Vagina (tissue), 2 donors: ENCODE results near the gene BBLN. TPM values are rescaled to one million over a fixed set of nuclear protein-coding genes. Genes with fewer than 3 reads are reported as not detected.

Experiments
- DNase-seq, 2 donors: peaks; one replicate each; pipeline ENCODE4 v3.0.0-alpha.2; 2017; ENCODE audit errors: extremely low spot score in 2 of 2
- H3K27ac ChIP-seq: fragments of 200-600 bp; sonication (generic); one replicate; pipeline ENCODE4 v1.5.1; 2019
- H3K27me3 ChIP-seq: fragments of 200-600 bp; sonication (generic); one replicate; pipeline ENCODE4 v1.5.1; 2019
- H3K36me3 ChIP-seq, 2 donors: fragments of 200-600 bp; sonication (generic); one replicate each; pipeline ENCODE4 v1.5.1; 2017 to 2019
- H3K4me1 ChIP-seq: fragments of 200-600 bp; sonication (generic); one replicate; pipeline ENCODE4 v1.5.1; 2019
- H3K4me3 ChIP-seq, 2 donors: fragments of 200-600 bp; sonication (generic); 1 replicate in 1 of 2; 2 replicates in 1 of 2; pipeline ENCODE4 v1.5.1; 2016 to 2019
- H3K9me3 ChIP-seq: fragments of 200-600 bp; sonication (generic); one replicate; pipeline ENCODE4 v1.5.1; 2019
- POLR2A ChIP-seq, 2 donors: fragments of 450-650 bp; IDR thresholded peaks; one replicate each; pipeline ENCODE4 v1.6.1; 2017; ENCODE audit warnings: antibody characterized with exemption in 2 of 2, mild to moderate bottlenecking in 2 of 2, moderate library complexity in 2 of 2
- POLR2AphosphoS5 ChIP-seq, 2 donors: sonication (generic); formaldehyde crosslinking; IDR thresholded peaks; one replicate each; pipeline ENCODE4 v1.9.0; 2017; ENCODE audit warnings: antibody characterized with exemption in 2 of 2, mild to moderate bottlenecking in 2 of 2, low read depth in 1 of 2; ENCODE audit not compliant: insufficient read depth in 1 of 2
- intact Hi-C: fragments of 100-400 bp; cut with DNase I; formaldehyde crosslinking; loops from one replicate; pipeline ENCODE4 v1.15.1; 2023
- total RNA-seq: library from RNA; depleted of rRNA; stranded (reverse); fragments of >200 nt; gene quantifications from one replicate; pipeline ENCODE4 v1.2.3, GENCODE V29; 2016
- TF ChIP-seq, protein P1 (sequence below), 3 experiments: fragments of 450-650 bp in 2 of 3; fragments of 200-600 bp in 1 of 3; sonication (generic) in 1 of 3; IDR thresholded peaks; one replicate each; pipeline ENCODE4 v1.5.1; 2017 to 2019; ENCODE audit warnings: antibody characterized with exemption in 3 of 3, mild to moderate bottlenecking in 2 of 3, moderate library complexity in 2 of 3

Gene BBLN
- total RNA-seq, 1 donor from 2014 or later = 134 TPM

DNA sequence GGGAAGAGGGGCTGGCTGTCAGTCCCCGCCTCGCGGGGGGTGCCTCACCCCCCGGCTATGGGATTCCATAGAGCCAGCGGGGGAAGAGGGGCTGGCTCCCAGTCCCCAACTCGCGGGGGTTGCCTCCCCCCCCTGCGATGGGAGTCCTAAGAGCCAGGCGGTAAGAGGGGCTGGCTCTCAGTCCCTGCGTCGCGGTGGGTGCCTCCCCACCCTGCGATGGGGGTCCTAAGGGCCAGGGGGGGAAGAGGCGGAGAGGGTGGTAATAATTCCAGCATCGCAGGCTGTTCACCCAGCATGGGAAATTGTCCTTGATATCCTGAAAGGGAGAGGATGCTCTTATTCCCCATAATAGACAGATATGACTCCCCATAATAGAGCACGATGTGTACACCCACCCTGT lies 20.4 kb upstream of the BBLN start:
- no peak for TF ChIP-seq POLR2A (IDR thresholded peaks at IDR 0.05)
- TF ChIP-seq, protein P1, sequence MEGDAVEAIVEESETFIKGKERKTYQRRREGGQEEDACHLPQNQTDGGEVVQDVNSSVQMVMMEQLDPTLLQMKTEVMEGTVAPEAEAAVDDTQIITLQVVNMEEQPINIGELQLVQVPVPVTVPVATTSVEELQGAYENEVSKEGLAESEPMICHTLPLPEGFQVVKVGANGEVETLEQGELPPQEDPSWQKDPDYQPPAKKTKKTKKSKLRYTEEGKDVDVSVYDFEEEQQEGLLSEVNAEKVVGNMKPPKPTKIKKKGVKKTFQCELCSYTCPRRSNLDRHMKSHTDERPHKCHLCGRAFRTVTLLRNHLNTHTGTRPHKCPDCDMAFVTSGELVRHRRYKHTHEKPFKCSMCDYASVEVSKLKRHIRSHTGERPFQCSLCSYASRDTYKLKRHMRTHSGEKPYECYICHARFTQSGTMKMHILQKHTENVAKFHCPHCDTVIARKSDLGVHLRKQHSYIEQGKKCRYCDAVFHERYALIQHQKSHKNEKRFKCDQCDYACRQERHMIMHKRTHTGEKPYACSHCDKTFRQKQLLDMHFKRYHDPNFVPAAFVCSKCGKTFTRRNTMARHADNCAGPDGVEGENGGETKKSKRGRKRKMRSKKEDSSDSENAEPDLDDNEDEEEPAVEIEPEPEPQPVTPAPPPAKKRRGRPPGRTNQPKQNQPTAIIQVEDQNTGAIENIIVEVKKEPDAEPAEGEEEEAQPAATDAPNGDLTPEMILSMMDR (IDR thresholded peaks at IDR 0.05) = no peak
- no peak for TF ChIP-seq POLR2AphosphoS5 (IDR thresholded peaks at IDR 0.05; ENCODE audit: insufficient read depth in 1 of 2, low read depth in 1 of 2)
- H3K36me3 ChIP-seq = no peaks in the 10 kb centered on the region
- intact Hi-C loops = no loop called here
- no peak for DNase-seq
- no peak overlapping the region for H3K4me3 ChIP-seq
- no peaks in the 10 kb centered on the region for H3K9me3 ChIP-seq
- no peak overlapping the region for H3K27ac ChIP-seq
- H3K27me3 ChIP-seq = no peaks in the 10 kb centered on the region
- no peaks in the 10 kb centered on the region for H3K4me1 ChIP-seq

DNA sequence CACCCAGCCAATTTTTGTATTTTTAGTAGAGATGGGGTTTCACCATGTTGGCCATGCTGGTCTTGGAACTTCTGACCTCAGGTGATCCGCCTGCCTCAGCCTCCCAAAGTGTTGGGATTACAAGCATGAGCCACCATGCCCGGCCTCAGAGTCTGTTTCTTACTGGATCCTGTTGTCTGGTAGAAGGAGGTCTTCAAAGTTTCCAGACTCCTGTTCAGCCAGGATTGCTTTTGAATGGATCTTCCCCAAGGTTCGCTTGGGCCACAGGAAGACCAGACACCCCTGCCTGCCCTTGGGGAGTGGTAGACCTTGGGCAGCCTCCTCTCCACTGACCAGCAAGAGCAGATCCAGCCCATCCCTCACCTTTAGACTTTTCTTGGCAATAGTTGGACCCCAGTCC lies 18.5 kb upstream of the BBLN start:
- Histone ChIP-seq H3K4me3 (no peak overlapping the region), H3K27me3 (no peaks in the 10 kb centered on the region), H3K4me1 (peaks cover 4% of the 10 kb centered on the region), H3K27ac (no peak overlapping the region), H3K9me3 (no peaks in the 10 kb centered on the region), H3K36me3 (no peaks in the 10 kb centered on the region)
- TF ChIP-seq, protein P1 (IDR thresholded peaks at IDR 0.05) = no peak
- TF ChIP-seq POLR2A (IDR thresholded peaks at IDR 0.05) (no peak), POLR2AphosphoS5 (IDR thresholded peaks at IDR 0.05; ENCODE audit: insufficient read depth in 1 of 2, low read depth in 1 of 2) (no peak)
- DNase-seq = no peak
- intact Hi-C loops = no loop called here

DNA sequence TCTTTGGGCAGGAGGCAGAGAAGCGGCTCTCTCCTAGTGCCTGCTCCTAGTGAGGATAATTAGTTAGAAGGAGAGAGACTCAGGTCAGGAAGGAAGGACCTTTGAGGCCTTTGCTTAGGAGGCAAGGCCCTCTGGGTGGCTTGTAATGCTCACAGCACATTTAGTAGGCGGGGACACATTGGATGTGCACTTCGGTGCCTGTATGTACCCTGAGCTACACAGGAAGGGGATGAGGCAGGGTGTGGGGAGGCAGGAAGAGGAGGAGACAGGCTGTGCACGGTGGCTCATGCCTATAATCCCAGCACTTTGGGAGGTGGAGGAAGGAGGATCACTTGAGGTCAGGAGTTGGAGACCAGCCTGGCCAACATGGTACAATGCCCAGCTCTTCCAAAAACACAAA lies 18.0 kb upstream of the BBLN start:
- intact Hi-C loops = no loop called here
- DNase-seq = no peak
- no peaks in the 10 kb centered on the region for H3K9me3 ChIP-seq
- H3K27me3 ChIP-seq = no peaks in the 10 kb centered on the region
- H3K4me3 ChIP-seq = no peak overlapping the region
- H3K36me3 ChIP-seq = no peaks in the 10 kb centered on the region
- peaks cover 4% of the 10 kb centered on the region for H3K4me1 ChIP-seq
- H3K27ac ChIP-seq = no peak overlapping the region
- TF ChIP-seq POLR2A (IDR thresholded peaks at IDR 0.05) = no peak
- no peak for TF ChIP-seq POLR2AphosphoS5 (IDR thresholded peaks at IDR 0.05; ENCODE audit: insufficient read depth in 1 of 2, low read depth in 1 of 2)
- TF ChIP-seq, protein P1 (IDR thresholded peaks at IDR 0.05) = no peak

DNA sequence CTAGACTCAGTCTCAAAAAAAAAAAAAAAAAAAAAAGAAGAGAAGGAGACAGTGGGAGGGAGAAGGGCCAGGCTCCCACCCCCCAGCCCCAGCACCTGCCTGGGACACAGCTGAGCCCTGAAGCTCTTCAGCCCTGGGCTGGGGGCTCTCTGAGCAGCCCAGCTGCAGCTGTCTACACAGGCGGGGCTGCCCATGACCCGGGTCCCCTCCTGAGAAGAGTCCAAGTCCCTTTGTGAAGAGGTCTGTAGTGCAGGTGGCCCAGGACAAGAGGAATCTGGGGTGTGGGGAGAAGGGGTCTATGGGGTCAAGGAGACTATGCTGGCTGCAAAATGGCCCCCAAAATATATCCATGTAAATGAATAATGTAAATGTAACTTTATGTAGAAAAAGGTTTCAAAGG lies 17.5 kb upstream of the BBLN start:
- Histone ChIP-seq H3K27me3 (no peaks in the 10 kb centered on the region), H3K4me1 (peaks cover 4% of the 10 kb centered on the region), H3K9me3 (no peaks in the 10 kb centered on the region), H3K27ac (no peak overlapping the region), H3K36me3 (no peaks in the 10 kb centered on the region), H3K4me3 (no peak overlapping the region)
- intact Hi-C loops = no loop called here
- TF ChIP-seq, protein P1 (IDR thresholded peaks at IDR 0.05) = no peak
- no peak for TF ChIP-seq POLR2A (IDR thresholded peaks at IDR 0.05)
- no peak for TF ChIP-seq POLR2AphosphoS5 (IDR thresholded peaks at IDR 0.05; ENCODE audit: insufficient read depth in 1 of 2, low read depth in 1 of 2)
- no peak for DNase-seq

DNA sequence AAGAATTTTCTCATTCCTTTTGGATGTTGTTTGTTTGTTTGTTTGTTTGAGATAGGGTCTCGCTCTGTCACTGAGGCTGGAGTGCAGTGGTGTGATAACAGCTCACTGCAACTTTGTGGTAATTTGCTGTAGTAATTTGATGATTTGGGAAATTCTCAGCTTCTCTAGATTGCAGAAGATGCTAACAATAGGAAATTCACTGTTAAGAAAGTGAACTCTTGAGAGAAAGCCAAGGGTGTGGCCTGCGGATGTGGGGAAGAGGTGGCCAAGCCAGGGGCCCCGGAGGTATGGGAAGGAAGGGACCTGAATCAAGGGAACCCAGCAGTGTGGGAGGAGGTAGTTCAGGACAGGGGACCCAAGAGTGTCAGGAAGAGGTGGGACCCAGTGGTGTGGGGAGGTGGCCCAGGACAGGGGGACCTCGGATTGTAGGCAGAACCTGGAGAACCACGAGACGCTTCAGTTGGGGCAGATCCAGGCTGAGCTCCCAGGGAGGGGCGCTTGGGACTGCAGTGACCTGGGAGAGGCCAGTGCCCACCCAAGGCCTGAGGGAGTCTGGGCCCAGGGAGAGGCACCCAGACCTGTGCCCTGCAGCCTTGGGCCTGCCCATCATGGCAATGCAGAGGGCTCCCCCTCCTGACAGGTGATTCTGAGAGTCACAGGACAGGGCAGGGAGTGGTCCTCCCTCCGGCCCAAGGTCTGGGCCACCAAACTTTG lies 16.4 kb upstream of the BBLN start:
- H3K4me3 ChIP-seq = no peak overlapping the region
- H3K36me3 ChIP-seq = no peaks in the 10 kb centered on the region
- DNase-seq = no peak
- no peak overlapping the region for H3K27ac ChIP-seq
- intact Hi-C loops = no loop called here
- no peaks in the 10 kb centered on the region for H3K9me3 ChIP-seq
- H3K27me3 ChIP-seq = no peaks in the 10 kb centered on the region
- peaks cover 11% of the 10 kb centered on the region for H3K4me1 ChIP-seq
- no peak for TF ChIP-seq POLR2A (IDR thresholded peaks at IDR 0.05)
- TF ChIP-seq, protein P1 (IDR thresholded peaks at IDR 0.05) = no peak
- no peak for TF ChIP-seq POLR2AphosphoS5 (IDR thresholded peaks at IDR 0.05; ENCODE audit: insufficient read depth in 1 of 2, low read depth in 1 of 2)
